H9 (cell line): Measurements from ENCODE around the gene COG2. TPM values are rescaled to one million over a fixed set of nuclear protein-coding genes. Genes with fewer than 3 reads are reported as not detected.

Experiments used
- DNase-seq: peaks from one replicate; pipeline ENCODE4 v3.0.0-alpha.2; 2017
- H2AFZ ChIP-seq: one replicate; pipeline ENCODE4 v1.6.1; 2013; ENCODE audit warnings: mild to moderate bottlenecking, low read length, control low read depth, moderate library complexity
- H2AK5ac ChIP-seq: 2 replicates; pipeline ENCODE4 v1.6.1; 2013; ENCODE audit warnings: low read length, control low read depth, mixed read lengths; ENCODE audit not compliant: insufficient read length
- H2BK120ac ChIP-seq: one replicate; pipeline ENCODE4 v1.6.1; 2013; ENCODE audit warnings: low read depth, mild to moderate bottlenecking, low read length, control low read depth, inconsistent platforms; ENCODE audit not compliant: poor library complexity, severe bottlenecking
- H2BK12ac ChIP-seq: 2 replicates; pipeline ENCODE4 v1.6.1; 2013; ENCODE audit warnings: low read length, control low read depth, mixed read lengths, low read depth; ENCODE audit not compliant: insufficient read length
- H2BK15ac ChIP-seq: 2 replicates; pipeline ENCODE4 v1.6.1; 2013; ENCODE audit warnings: low read depth, low read length, control low read depth
- H2BK20ac ChIP-seq: one replicate; pipeline ENCODE4 v1.6.1; 2013; ENCODE audit warnings: low read depth, mild to moderate bottlenecking, low read length, control low read depth, inconsistent platforms; ENCODE audit not compliant: poor library complexity, severe bottlenecking
- H2BK5ac ChIP-seq: 2 replicates; pipeline ENCODE4 v1.6.1; 2013; ENCODE audit warnings: low read length, control low read depth, mixed read lengths; ENCODE audit not compliant: insufficient read length
- H3K14ac ChIP-seq: 2 replicates; pipeline ENCODE4 v1.6.1; 2013; ENCODE audit warnings: low read length, control low read depth; ENCODE audit not compliant: insufficient read depth
- H3K18ac ChIP-seq: 2 replicates; pipeline ENCODE4 v1.6.1; 2013; ENCODE audit warnings: low read depth, mild to moderate bottlenecking, mixed read lengths, low read length, control low read depth; ENCODE audit not compliant: insufficient read length
- H3K23ac ChIP-seq: 2 replicates; pipeline ENCODE4 v1.6.1; 2013; ENCODE audit warnings: low read length, control low read depth, mixed read lengths, low read depth; ENCODE audit not compliant: insufficient read length
- H3K23me2 ChIP-seq: 2 replicates; pipeline ENCODE4 v1.6.1; 2013; ENCODE audit warnings: low read depth, mild to moderate bottlenecking, mixed read lengths, low read length, control low read depth; ENCODE audit not compliant: insufficient read length, poor library complexity, severe bottlenecking
- H3K27ac ChIP-seq: 2 replicates; pipeline ENCODE4 v1.5.1; 2013; ENCODE audit warnings: low read length, control low read depth, mixed read lengths, low read depth; ENCODE audit not compliant: insufficient read length
- H3K27me3 ChIP-seq: 2 replicates; pipeline ENCODE4 v1.6.1; 2013; ENCODE audit warnings: low read length, control low read depth, inconsistent platforms; ENCODE audit not compliant: insufficient read depth
- H3K4ac ChIP-seq: 2 replicates; pipeline ENCODE4 v1.6.1; 2013; ENCODE audit warnings: low read depth, mild to moderate bottlenecking, control low read depth, inconsistent platforms, low read length, moderate library complexity
- H3K4me1 ChIP-seq: 2 replicates; pipeline ENCODE4 v1.6.1; 2013; ENCODE audit warnings: low read length, control low read depth, inconsistent platforms; ENCODE audit not compliant: insufficient read depth
- H3K4me2 ChIP-seq: 2 replicates; pipeline ENCODE4 v1.6.1; 2013; ENCODE audit warnings: low read length, control low read depth, mixed read lengths; ENCODE audit not compliant: insufficient read length, insufficient read depth
- H3K56ac ChIP-seq: 2 replicates; pipeline ENCODE4 v1.6.1; 2013; ENCODE audit warnings: low read depth, mild to moderate bottlenecking, mixed read lengths, low read length, control low read depth; ENCODE audit not compliant: insufficient read length
- H3K79me1 ChIP-seq: 2 replicates; pipeline ENCODE4 v1.6.1; 2013; ENCODE audit warnings: low read depth, mild to moderate bottlenecking, moderate library complexity, low read length, control low read depth, inconsistent platforms; ENCODE audit not compliant: insufficient read depth, poor library complexity, severe bottlenecking
- H3K79me2 ChIP-seq: 2 replicates; pipeline ENCODE4 v1.6.1; 2013; ENCODE audit warnings: low read length, control low read depth, inconsistent platforms; ENCODE audit not compliant: insufficient read depth
- H3K9ac ChIP-seq: 2 replicates; pipeline ENCODE4 v1.6.1; 2013; ENCODE audit warnings: low read length, control low read depth, mixed read lengths; ENCODE audit not compliant: insufficient read length; ENCODE audit errors: extremely low read depth
- H3K9me3 ChIP-seq: one replicate; pipeline ENCODE4 v1.6.1; 2013; ENCODE audit warnings: low read depth, low read length, inconsistent platforms; ENCODE audit not compliant: control insufficient read depth
- H3T11ph ChIP-seq: one replicate; pipeline ENCODE4 v1.6.1; 2013; ENCODE audit warnings: mild to moderate bottlenecking, low read length, control low read depth, inconsistent platforms
- H4K20me1 ChIP-seq: one replicate; pipeline ENCODE4 v1.6.1; 2013; ENCODE audit not compliant: control insufficient read depth, insufficient read length, insufficient read depth
- H4K5ac ChIP-seq: 2 replicates; pipeline ENCODE4 v1.6.1; 2013; ENCODE audit warnings: low read depth, mild to moderate bottlenecking, mixed read lengths, low read length, control low read depth; ENCODE audit not compliant: insufficient read length
- H4K8ac ChIP-seq: replicated peaks from 2 replicates; pipeline ENCODE4 v1.6.1; 2013; ENCODE audit warnings: low read length, control low read depth, mixed read lengths, low read depth; ENCODE audit not compliant: insufficient read length
- H4K91ac ChIP-seq: 2 replicates; pipeline ENCODE4 v1.6.1; 2013; ENCODE audit warnings: low read depth, mild to moderate bottlenecking, moderate library complexity, mixed read lengths, low read length, control low read depth; ENCODE audit not compliant: insufficient read length
- H3K27ac Mint-ChIP-seq, 3 experiments: 2 replicates in 2 of 3; 3 replicates in 1 of 3; pipeline ENCODE4 v1.8.0; 2020 to 2021; ENCODE audit warnings: mixed read lengths in 3 of 3, mild to moderate bottlenecking in 1 of 3, moderate library complexity in 1 of 3
- H3K27me3 Mint-ChIP-seq: 2 replicates; pipeline ENCODE4 v1.8.0; 2021; ENCODE audit warnings: low read depth, mild to moderate bottlenecking, moderate library complexity, mixed read lengths
- H3K36me3 Mint-ChIP-seq, 3 experiments: 2 replicates in 2 of 3; 3 replicates in 1 of 3; pipeline ENCODE4 v1.8.0; 2020 to 2021; ENCODE audit warnings: low read depth in 3 of 3, mixed read lengths in 3 of 3; ENCODE audit not compliant: insufficient read depth in 1 of 3
- H3K4me1 Mint-ChIP-seq, 2 experiments: 2 replicates each; pipeline ENCODE4 v1.8.0; 2020; ENCODE audit warnings: mixed read lengths in 2 of 2
- H3K4me3 Mint-ChIP-seq, 2 experiments: 2 replicates in 1 of 2; 3 replicates in 1 of 2; pipeline ENCODE4 v1.8.0; 2020 to 2021; ENCODE audit warnings: mild to moderate bottlenecking in 2 of 2, mixed read lengths in 2 of 2, moderate library complexity in 1 of 2
- H3K9me3 Mint-ChIP-seq, 2 experiments: 2 replicates in 1 of 2; 3 replicates in 1 of 2; pipeline ENCODE4 v1.8.0; 2020; ENCODE audit warnings: mild to moderate bottlenecking in 2 of 2, mixed read lengths in 2 of 2, moderate library complexity in 1 of 2
- CTCF ChIP-seq: fragments of 200-600 bp; sonication (generic); conservative IDR thresholded peaks from 3 replicates; pipeline ENCODE4 v1.8.0; 2021; ENCODE audit warnings: antibody characterized with exemption, mild to moderate bottlenecking
- WGBS: extraction: QIAGEN DNeasy Blood & Tissue Kit; methylation state at CpG from one replicate; pipeline ENCODE4 v1.1.7; 2013; ENCODE audit warnings: missing lambda C conversion rate, low lambda C conversion rate, mixed read lengths; ENCODE audit not compliant: insufficient read length; ENCODE audit errors: extremely low coverage; 5-methylcytosine and 5-hydroxymethylcytosine counted together
- total RNA-seq: library from RNA; stranded (reverse); gene quantifications from 2 replicates; pipeline ENCODE4 v1.2.1, GENCODE V29; 2021

The COG2 gene
- total RNA-seq, 1 experiment from 2014 or later: 42.2 TPM

DNA sequence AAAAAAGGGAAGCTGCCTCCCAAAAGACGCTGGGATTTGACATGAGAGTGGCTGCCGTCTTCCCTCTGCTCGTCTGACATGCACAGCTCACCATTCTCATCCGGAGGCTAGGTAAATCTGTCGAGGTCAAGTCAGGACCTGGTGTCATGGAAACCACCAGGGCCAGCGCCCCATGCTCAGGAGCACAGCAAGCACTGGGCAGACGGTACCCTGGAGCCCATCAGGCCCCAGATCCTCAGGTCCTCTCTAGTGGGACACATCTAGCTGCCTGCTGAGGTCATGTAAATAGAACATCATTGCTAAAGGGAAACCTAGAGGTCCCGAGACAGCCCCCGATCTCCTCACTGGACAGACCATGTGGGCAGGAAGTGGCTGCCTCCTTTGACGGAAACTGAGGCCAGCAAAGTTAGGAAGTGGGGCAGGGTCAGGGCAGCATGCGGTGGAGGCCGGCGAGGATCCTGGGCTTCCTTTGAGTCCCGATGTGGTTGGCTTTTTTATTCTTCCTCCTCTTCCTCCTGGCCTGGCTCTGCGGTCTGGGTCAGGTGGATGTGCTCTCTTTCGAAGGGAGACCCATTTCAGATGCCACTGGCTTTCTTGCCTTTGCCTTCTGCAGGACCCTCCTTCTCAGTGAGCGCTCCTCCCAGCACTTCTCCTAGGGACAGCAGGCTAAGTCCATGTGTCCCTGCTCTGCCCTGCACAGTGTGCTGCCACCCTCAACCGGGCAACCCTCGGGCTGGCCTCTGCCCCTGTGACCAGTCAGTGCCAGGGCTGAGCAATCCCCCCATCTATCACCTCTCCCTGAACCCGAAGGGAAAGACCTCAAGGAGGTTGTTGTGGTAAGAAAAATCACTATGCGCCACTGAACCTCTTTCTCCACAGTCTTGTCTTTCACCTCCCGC, 65.7 kb downstream of the COG2 start:
- no peak overlapping the region for H3K14ac ChIP-seq
- H3K4me1 Mint-ChIP-seq: peaks cover 10 to 11% of the 10 kb centered on the region in 2 experiments; a peak in 3 of 4 replicates
- H2BK15ac ChIP-seq: no peak overlapping the region
- peaks cover 30% of the 10 kb centered on the region for H3K27me3 Mint-ChIP-seq
- DNase-seq: no peak
- H3K4me3 Mint-ChIP-seq: no peak overlapping the region
- H3K79me2 ChIP-seq: no peaks in the 10 kb centered on the region
- H3K79me1 ChIP-seq: no peaks in the 10 kb centered on the region
- H3T11ph ChIP-seq: no peak overlapping the region
- H3K9ac ChIP-seq: no peak overlapping the region
- no peak overlapping the region for H3K23ac ChIP-seq
- no peaks in the 10 kb centered on the region for H3K27me3 ChIP-seq
- H3K23me2 ChIP-seq: no peaks in the 10 kb centered on the region
- no CpG with 5 or more reads among the region's 22 CpGs for WGBS
- no peak overlapping the region for H4K8ac ChIP-seq
- no peak overlapping the region for H4K91ac ChIP-seq
- H3K36me3 Mint-ChIP-seq: no peaks in the 10 kb centered on the region
- H3K56ac ChIP-seq: no peak overlapping the region
- no peak overlapping the region for H4K5ac ChIP-seq
- H3K27ac Mint-ChIP-seq: no peak overlapping the region; a peak in 1 of 7 replicates
- H3K27ac ChIP-seq: no peak overlapping the region
- no peaks in the 10 kb centered on the region for H3K4me1 ChIP-seq
- H2BK120ac ChIP-seq: no peak overlapping the region
- no peak overlapping the region for H3K4ac ChIP-seq
- TF ChIP-seq CTCF: no peak
- H2AK5ac ChIP-seq: no peak overlapping the region
- no peak overlapping the region for H3K18ac ChIP-seq
- H3K4me2 ChIP-seq: no peak overlapping the region
- H2BK12ac ChIP-seq: no peak overlapping the region
- no peak overlapping the region for H2BK5ac ChIP-seq
- no peaks in the 10 kb centered on the region for H3K9me3 ChIP-seq
- H2BK20ac ChIP-seq: no peak overlapping the region
- H3K9me3 Mint-ChIP-seq: no peaks in the 10 kb centered on the region
- H4K20me1 ChIP-seq: no peaks in the 10 kb centered on the region
- no peak overlapping the region for H2AFZ ChIP-seq
